Left lobe of liver (tissue), 2 donors: Measurements from ENCODE around the gene FGF9. TPM values are rescaled to one million over a fixed set of nuclear protein-coding genes. Genes with fewer than 3 reads are reported as not detected.

ENCODE experiments used
- ATAC-seq: fragments of 200-7000 bp; cut with Tn5 transposase; one replicate; pipeline ENCODE4 v1.9.1; 2020; ENCODE audit warnings: mild to moderate bottlenecking, moderate library complexity
- DNase-seq: peaks from one replicate; pipeline ENCODE4 v3.0.0-alpha.2; 2020; ENCODE audit warnings: low spot score
- total RNA-seq: library from RNA; stranded (reverse); gene quantifications from one replicate; pipeline ENCODE4 v1.2.1, GENCODE V29; 2021
- donor health status: DM: no; HTN: no; CAD: no; lungs with moderate emphysema.
- donor health status: DM: no; HTN: yes; CAD: no.

Gene FGF9
- total RNA-seq, 1 donor from 2014 or later: not detected

GRCh38 chr13:21703846-21704245 lies 33.0 kb downstream of the FGF9 start:
- DNase-seq (no peak), ATAC-seq (no peak)

GRCh38 chr13:21707586-21707985 lies 36.7 kb downstream of the FGF9 start:
- ATAC-seq: no peak
- DNase-seq: no peak

DNA sequence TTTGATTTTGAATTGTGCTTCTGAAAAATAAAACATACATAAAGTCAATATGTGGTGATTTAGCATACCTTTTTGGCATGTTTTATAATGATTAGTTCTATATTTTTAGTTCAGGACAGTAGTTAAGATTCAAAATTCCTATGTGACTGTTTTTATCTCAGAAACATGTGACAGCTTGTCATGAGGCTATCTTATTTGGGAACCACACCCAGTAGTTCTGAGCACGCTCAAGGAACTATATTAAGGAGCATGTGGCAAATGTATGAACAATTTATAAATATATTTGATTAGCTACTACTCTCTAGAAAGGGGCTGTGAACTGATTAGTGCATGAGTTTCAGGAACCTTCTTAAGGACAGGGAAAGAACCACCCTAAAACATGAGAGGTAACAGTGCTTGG lies 38.8 kb downstream of the FGF9 start:
- DNase-seq: no peak
- no peak for ATAC-seq

DNA sequence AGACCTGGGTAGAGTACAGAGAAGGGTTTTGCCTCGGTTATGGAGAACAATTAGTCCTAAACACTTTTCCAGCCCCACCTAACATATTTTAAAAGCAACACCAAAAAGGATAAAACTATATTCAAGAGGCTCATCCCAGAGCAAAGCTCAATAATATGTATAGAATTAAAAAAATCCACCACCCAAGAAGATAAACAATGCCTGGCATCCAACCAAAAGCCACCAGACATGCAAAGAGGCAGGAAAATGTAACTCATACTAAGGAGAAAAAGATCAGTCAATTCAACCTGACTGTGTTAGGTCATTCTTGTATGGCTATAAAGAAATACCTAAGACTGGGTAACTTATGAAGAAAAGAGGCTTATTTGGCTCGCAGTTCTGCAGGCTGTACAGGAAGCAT lies 39.3 kb downstream of the FGF9 start:
- no peak for DNase-seq
- no peak for ATAC-seq

GRCh38 chr13:21717817-21718216 lies 46.9 kb downstream of the FGF9 start:
- DNase-seq (no peak), ATAC-seq (no peak)

- DNase-seq (no peak), ATAC-seq (no peak)
Measured at GRCh38 chr13:21719463-21719862, 48.6 kb downstream of the FGF9 start.

- no peak for ATAC-seq
- DNase-seq: no peak
Measured at GRCh38 chr13:21723807-21724505, 53.1 kb downstream of the FGF9 start.

DNA sequence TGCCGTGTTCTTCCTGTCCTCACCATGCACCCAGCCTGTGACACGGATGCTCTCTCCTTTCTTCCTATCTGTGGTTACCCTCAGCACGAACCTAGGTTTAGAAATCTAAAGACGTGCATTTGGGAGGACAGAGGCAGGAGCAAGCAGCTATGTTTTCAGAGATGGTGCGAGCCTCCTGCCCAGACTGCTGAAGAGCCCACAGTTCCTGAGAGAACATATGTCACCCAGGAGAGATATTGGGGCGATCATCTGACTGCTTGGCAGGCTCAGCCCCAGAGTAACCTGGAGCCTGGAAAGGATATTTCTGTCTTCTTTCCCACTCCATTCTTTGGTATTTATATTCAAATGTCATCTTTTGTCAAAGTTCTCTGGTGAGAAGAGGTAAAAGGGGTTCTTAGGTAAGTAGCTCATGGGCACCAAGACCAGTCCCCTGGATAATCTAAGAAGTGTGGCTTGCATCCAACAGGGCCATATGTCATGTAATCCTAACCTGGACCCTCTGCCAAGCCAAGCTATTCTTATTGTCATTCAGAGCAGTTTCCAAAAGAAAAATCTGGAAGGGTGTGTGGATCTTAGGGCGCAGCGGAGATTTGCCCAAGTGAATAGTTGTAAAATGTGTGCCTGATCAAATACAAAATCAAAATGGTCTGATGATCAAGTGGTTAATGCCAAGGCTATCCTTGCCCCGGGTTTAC lies 59.5 kb downstream of the FGF9 start:
- DNase-seq (no peak), ATAC-seq (no peak)

DNA sequence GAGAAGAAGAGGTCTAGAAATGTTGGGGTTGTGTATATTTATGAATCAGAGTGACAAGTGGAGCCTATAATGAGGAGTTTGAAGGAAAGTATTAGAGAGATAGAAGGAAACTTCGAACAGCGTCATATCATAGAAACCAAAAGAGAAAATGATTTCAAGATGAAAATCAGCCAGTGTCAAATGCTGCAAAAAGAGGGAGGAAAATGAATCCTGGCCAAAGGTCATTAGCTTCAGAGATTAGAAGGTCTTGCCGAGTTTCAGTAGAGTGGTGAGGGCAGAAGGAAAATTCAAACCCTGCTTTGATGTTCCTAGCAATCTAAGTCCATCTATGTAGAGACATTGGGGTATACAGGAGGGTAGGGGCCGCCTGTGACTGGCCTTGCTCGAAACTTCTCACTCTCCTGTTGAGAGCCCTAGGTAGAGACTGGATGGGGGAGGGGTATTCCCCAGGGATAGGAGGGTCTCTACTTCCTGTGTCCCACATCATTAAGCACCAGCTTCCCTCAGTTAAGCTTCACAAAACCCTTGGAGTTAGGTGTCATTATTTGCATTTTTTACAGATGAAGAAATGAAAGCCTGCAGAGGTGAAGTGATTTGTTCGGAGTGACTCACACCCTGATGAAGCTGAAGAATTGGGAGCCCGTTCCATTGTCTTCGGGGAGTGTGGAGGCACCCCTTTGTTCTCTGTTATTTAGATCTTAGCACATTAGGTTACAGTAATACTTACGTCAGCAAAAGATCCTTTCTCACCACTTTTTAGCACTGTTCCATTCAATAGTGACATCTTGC lies 62.8 kb downstream of the FGF9 start:
- ATAC-seq (no peak), DNase-seq (no peak)

GRCh38 chr13:21734961-21735360 lies 64.1 kb downstream of the FGF9 start:
- DNase-seq (no peak), ATAC-seq (no peak)

DNA sequence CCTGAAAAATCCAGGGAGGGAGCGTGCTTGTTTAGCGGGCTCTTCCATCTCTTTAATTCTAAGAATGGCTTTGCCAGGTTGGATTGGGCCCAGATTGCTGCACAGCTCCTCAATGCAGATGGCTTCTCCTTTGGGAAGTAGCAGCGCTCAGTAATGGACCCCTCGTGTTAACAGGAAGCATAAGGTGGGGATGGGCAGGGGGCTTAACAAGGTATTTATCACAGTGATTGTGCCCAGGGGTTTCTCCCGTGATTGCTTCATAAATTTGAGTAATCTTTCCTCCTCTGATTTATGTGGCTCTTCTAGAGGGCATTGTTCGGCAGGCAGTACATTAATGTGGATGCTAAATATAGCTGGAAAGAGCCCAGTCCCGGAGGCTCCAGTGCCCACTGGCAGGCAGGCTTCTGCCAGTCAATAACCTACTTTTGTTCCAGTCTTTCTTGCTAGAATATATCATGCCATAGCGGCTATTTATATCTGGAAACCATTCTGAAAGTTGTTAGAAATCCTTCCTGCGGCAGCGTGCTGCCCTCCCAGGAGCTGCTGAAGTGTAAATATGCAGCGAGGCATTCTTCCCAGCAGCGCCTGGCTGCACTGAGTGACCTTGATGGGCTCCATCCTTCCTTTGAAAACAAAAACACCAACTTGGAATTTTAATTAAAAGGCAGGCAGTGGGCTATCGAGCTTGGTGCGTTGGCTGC lies 65.0 kb downstream of the FGF9 start:
- ATAC-seq (no peak), DNase-seq (no peak)

GRCh38 chr13:21736926-21737325 lies 66.1 kb downstream of the FGF9 start:
- ATAC-seq (no peak), DNase-seq (no peak)

DNA sequence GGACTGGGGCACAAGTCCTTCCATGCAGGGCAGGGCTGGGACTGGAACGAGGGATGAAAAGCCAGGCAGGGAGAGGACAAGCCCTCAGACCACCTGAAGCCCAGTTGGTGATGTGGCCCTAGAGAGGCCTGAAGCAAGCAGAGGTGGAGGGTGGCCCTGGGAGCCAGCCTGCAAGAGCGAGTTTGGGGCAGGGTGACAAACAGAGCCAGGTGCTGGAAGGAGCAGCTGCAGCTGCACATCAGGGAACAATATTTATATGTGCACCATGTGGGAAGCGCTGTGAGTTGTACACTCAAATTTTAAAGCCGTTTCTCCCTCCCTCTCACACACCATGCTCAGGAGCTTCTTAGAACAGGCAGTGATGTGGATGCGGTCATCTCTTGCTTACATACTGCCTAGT lies 67.8 kb downstream of the FGF9 start:
- DNase-seq (no peak), ATAC-seq (no peak)

- ATAC-seq (no peak), DNase-seq (no peak)
Measured at GRCh38 chr13:21739771-21740170, 68.9 kb downstream of the FGF9 start.

- no peak for DNase-seq
- ATAC-seq: no peak
Measured at GRCh38 chr13:21741396-21741979, 70.6 kb downstream of the FGF9 start.

DNA sequence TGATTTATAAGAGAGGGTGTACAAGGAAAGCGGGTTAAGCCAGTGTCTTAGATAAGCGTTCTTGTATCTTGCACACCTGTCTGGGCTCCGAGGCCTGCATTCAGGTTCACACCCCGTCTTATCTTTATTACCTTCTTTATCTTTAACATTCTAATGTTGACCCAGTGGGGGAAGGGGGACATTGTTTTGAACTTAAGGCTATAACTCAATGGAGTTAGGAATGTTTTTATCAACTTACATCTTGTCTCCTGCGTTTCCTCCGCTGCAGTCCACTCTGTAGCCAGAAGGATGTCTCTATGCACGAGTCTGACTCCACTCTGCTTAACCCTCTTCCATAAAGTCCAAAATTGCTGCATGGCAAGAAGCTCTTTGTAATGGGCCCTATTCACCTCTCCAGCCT lies 71.2 kb downstream of the FGF9 start:
- ATAC-seq: no peak
- no peak for DNase-seq

DNA sequence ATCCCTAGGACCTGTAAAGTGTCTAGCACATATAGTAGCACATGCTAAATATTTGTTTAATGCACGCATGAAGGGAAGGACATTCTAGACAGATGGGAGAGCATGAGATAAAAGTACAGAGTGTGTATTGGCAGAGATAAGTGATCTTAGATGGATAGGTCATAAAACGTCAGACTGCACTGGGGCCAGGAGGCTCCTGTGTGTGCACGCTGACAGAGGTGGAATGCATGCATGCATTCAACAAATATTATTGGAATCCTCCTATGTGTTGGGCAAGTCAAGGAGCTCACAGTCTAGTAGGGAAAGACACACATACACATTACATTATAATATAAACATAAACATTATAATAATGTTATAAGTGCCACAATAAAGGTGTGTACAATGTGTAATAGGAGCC lies 73.3 kb downstream of the FGF9 start:
- no peak for ATAC-seq
- DNase-seq: no peak

DNA sequence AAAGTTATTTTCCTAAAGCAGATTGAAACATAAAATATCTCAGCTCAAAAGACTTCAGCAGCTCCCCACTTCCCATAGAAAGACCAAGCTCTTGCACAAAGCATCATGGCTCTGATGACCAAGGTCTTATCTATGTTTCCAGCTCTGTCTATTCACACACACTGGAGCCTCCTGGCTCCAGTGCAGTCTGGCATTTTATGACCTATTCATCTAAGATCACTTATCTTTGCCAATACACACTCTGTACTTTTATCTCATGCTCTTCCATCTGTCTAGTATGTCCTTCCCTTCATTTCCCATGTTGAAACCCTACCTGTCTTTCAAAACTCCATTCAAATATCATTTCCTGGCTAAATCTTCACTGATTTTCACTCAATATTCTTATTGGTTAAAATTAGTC lies 74.4 kb downstream of the FGF9 start:
- ATAC-seq (no peak), DNase-seq (no peak)

GRCh38 chr13:21747456-21747855 lies 76.6 kb downstream of the FGF9 start:
- ATAC-seq: no peak
- no peak for DNase-seq

DNA sequence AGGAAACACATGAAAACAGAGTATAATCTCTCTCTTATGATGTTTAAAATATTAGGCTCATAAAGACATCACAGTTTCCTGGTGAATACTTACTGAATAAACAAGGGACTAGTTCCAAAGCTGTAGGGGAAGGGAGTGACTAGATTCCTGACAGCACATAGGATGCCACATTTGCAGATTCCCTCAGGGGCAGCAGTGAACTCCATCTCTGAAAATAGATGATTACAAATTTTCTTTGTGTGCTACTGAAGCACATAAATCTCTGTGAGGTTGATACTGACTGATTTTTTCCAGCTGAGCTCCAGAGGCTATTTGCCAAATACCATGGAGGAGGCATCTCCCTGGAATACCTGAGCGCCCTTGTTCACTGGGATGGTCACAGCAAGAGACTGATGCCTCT lies 77.3 kb downstream of the FGF9 start:
- ATAC-seq (no peak), DNase-seq (no peak)

DNA sequence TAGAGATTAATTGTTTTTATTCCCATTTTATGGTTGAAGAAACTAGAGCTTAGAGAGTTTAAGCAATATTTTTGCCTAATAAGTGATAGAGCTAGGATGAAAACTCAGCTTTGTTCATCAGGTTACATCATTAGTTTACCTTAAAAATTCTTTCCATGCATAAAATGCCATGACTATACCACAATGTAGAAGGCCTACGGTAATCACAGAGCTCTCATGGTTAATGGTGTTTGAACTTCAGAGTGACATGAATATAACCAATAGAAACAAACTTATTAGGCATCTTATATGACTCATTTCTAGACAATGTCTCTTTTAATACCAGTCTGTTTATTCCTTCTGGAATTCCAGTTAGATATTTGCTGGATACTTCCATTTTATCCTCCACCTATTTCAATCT lies 78.5 kb downstream of the FGF9 start:
- no peak for ATAC-seq
- no peak for DNase-seq
